ENCODE data around the gene BCL2L14. TPM values are rescaled to one million over a fixed set of nuclear protein-coding genes. Genes with fewer than 3 reads are reported as not detected.

The BCL2L14 gene
- total and polyA plus RNA-seq, 8 donors, result 2.6 to 32.7 (median 16.4) TPM

GRCh38 chr12:12047682-12048081 is 23.1 kb upstream of the BCL2L14 start:
- no peaks in the 10 kb centered on the region for H3K36me3 ChIP-seq
- no peaks in the 10 kb centered on the region for H3K27me3 ChIP-seq
- no peak for DNase-seq
- 92 to 98% (median 93%) methylated on average over 3 of the region's 3 CpGs for WGBS, 5 donors
- H3K9me3 ChIP-seq, result no peaks in the 10 kb centered on the region
- H3K4me1 ChIP-seq, result no peaks in the 10 kb centered on the region
- intact Hi-C loops (cut with DNase I; ENCODE audit: low total_unique reads), result no loop called here
- TF ChIP-seq POLR2A (IDR thresholded peaks at IDR 0.05) (no peak), EP300 (IDR thresholded peaks at IDR 0.05) (no peak), POLR2AphosphoS5 (IDR thresholded peaks at IDR 0.05) (no peak)
- TF ChIP-seq, protein P1, sequence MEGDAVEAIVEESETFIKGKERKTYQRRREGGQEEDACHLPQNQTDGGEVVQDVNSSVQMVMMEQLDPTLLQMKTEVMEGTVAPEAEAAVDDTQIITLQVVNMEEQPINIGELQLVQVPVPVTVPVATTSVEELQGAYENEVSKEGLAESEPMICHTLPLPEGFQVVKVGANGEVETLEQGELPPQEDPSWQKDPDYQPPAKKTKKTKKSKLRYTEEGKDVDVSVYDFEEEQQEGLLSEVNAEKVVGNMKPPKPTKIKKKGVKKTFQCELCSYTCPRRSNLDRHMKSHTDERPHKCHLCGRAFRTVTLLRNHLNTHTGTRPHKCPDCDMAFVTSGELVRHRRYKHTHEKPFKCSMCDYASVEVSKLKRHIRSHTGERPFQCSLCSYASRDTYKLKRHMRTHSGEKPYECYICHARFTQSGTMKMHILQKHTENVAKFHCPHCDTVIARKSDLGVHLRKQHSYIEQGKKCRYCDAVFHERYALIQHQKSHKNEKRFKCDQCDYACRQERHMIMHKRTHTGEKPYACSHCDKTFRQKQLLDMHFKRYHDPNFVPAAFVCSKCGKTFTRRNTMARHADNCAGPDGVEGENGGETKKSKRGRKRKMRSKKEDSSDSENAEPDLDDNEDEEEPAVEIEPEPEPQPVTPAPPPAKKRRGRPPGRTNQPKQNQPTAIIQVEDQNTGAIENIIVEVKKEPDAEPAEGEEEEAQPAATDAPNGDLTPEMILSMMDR (IDR thresholded peaks at IDR 0.05), result no peak
- no peak overlapping the region for H3K4me3 ChIP-seq
- no peak overlapping the region for H3K27ac ChIP-seq

GRCh38 chr12:12048266-12048665 is 22.5 kb upstream of the BCL2L14 start:
- Histone ChIP-seq H3K4me3 (no peak overlapping the region), H3K27ac (no peak overlapping the region), H3K36me3 (no peaks in the 10 kb centered on the region), H3K27me3 (no peaks in the 10 kb centered on the region), H3K9me3 (no peaks in the 10 kb centered on the region), H3K4me1 (no peaks in the 10 kb centered on the region)
- no peak for DNase-seq
- TF ChIP-seq POLR2AphosphoS5 (IDR thresholded peaks at IDR 0.05), result no peak
- TF ChIP-seq, protein P1 (IDR thresholded peaks at IDR 0.05), result no peak
- TF ChIP-seq EP300 (IDR thresholded peaks at IDR 0.05), result no peak
- no peak for TF ChIP-seq POLR2A (IDR thresholded peaks at IDR 0.05)
- intact Hi-C loops (cut with DNase I; ENCODE audit: low total_unique reads), result no loop called here
- WGBS, 5 donors, result 64 to 88% (median 78%) methylated on average over 4 of the region's 4 CpGs

DNA sequence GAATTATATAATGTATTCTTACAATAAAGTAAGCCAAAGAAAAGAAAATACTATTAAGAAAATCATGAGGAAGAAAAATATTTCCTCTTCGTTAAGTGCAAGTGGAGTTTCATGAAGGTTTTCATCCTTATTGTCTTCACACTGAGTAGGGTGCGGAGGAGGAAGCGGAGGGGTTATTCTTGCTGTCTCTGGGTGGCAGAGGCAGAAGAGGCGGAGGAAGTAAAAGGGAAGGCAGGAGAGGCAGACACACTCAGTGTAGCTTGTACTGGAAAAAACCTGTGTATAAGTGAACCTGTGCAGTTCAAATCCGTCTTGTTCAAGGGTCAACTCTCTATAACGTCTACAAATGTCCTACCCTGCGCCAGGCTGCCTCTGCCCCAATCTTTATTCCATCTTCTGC is 22.0 kb upstream of the BCL2L14 start:
- Histone ChIP-seq H3K27ac (no peak overlapping the region), H3K36me3 (no peaks in the 10 kb centered on the region), H3K4me3 (no peak overlapping the region), H3K4me1 (no peaks in the 10 kb centered on the region), H3K9me3 (no peaks in the 10 kb centered on the region), H3K27me3 (no peaks in the 10 kb centered on the region)
- no peak for DNase-seq
- TF ChIP-seq POLR2AphosphoS5 (IDR thresholded peaks at IDR 0.05) (no peak), EP300 (IDR thresholded peaks at IDR 0.05) (no peak), POLR2A (IDR thresholded peaks at IDR 0.05) (no peak)
- TF ChIP-seq, protein P1 (IDR thresholded peaks at IDR 0.05), result no peak
- intact Hi-C loops (cut with DNase I; ENCODE audit: low total_unique reads), result no loop called here
- WGBS, 5 donors, result 90 to 94% (median 92%) methylated on average over 7 of the region's 7 CpGs

GRCh38 chr12:12051668-12052067 is 19.1 kb upstream of the BCL2L14 start:
- H3K4me1 ChIP-seq, result no peaks in the 10 kb centered on the region
- no peak for DNase-seq
- no peaks in the 10 kb centered on the region for H3K36me3 ChIP-seq
- intact Hi-C loops (cut with DNase I; ENCODE audit: low total_unique reads), result no loop called here
- no peak overlapping the region for H3K27ac ChIP-seq
- WGBS, 5 donors, result 79 to 92% (median 84%) methylated on average over 4 of the region's 4 CpGs
- H3K4me3 ChIP-seq, result no peak overlapping the region
- TF ChIP-seq EP300 (IDR thresholded peaks at IDR 0.05) (no peak), POLR2A (IDR thresholded peaks at IDR 0.05) (no peak), POLR2AphosphoS5 (IDR thresholded peaks at IDR 0.05) (no peak)
- TF ChIP-seq, protein P1 (IDR thresholded peaks at IDR 0.05), result no peak
- H3K27me3 ChIP-seq, result no peaks in the 10 kb centered on the region
- no peaks in the 10 kb centered on the region for H3K9me3 ChIP-seq
